ENCODE results near the gene APOD. TPM values are rescaled to one million over a fixed set of nuclear protein-coding genes. Genes with fewer than 3 reads are reported as not detected.
"Not testable (repeated sequence)": the region's sequence is repeated elsewhere in the genome, so short reads cannot be mapped to it uniquely, and the experiment has no call there.

APOD gene
- total RNA-seq, 1 experiment from 2014 or later, result not detected

GRCh38 chr3:195630938-195631495 lies 47.3 kb upstream of the APOD start:
- H3K27ac ChIP-seq (ENCODE audit: insufficient read length, low read depth, low read length); H3K9me3 ChIP-seq (ENCODE audit: control insufficient read depth, low read depth, low read length); H3K56ac ChIP-seq (ENCODE audit: insufficient read length, low read depth, low read length); H3K4me3 Mint-ChIP-seq; H3K9ac ChIP-seq (ENCODE audit: extremely low read depth, insufficient read length, low read length); H4K91ac ChIP-seq (ENCODE audit: insufficient read length, low read depth, low read length); H3K18ac ChIP-seq (ENCODE audit: insufficient read length, low read depth, low read length); H4K5ac ChIP-seq (ENCODE audit: insufficient read length, low read depth, low read length); H2BK120ac ChIP-seq (ENCODE audit: low read depth, low read length, poor library complexity, severe bottlenecking); H2BK20ac ChIP-seq (ENCODE audit: low read depth, low read length, poor library complexity, severe bottlenecking); H4K8ac ChIP-seq (replicated peaks; ENCODE audit: insufficient read length, low read depth, low read length); H4K20me1 ChIP-seq (ENCODE audit: control insufficient read depth, insufficient read depth, insufficient read length); H3K4me1 ChIP-seq (ENCODE audit: insufficient read depth, low read length); H3K27ac Mint-ChIP-seq; H3K27me3 ChIP-seq (ENCODE audit: insufficient read depth, low read length); H3K4ac ChIP-seq (ENCODE audit: low read depth, low read length); H3K9me3 Mint-ChIP-seq; H3K14ac ChIP-seq (ENCODE audit: insufficient read depth, low read length); H2BK12ac ChIP-seq (ENCODE audit: insufficient read length, low read depth, low read length); H2AK5ac ChIP-seq (ENCODE audit: insufficient read length, low read length); H3K4me2 ChIP-seq (ENCODE audit: insufficient read depth, insufficient read length, low read length); H2BK15ac ChIP-seq (ENCODE audit: low read depth, low read length); H3T11ph ChIP-seq (ENCODE audit: low read length); H3K36me3 Mint-ChIP-seq (ENCODE audit: insufficient read depth in 1 of 3, low read depth in 3 of 3); H2AFZ ChIP-seq (ENCODE audit: low read length); H3K23me2 ChIP-seq (ENCODE audit: insufficient read length, low read depth, low read length, poor library complexity, severe bottlenecking); H3K79me2 ChIP-seq (ENCODE audit: insufficient read depth, low read length); H2BK5ac ChIP-seq (ENCODE audit: insufficient read length, low read length); DNase-seq; H3K79me1 ChIP-seq (ENCODE audit: insufficient read depth, low read depth, low read length, poor library complexity, severe bottlenecking); H3K23ac ChIP-seq (ENCODE audit: insufficient read length, low read depth, low read length): not testable (repeated sequence)
- Mint-ChIP-seq H3K27me3 (ENCODE audit: low read depth) (peaks cover 12% of the 10 kb centered on the region), H3K4me1 (peaks cover 17 to 20% of the 10 kb centered on the region in 2 experiments)
- WGBS (ENCODE audit: extremely low coverage, insufficient read length, low lambda C conversion rate), result no CpG with 5 or more reads among the region's 13 CpGs

DNA sequence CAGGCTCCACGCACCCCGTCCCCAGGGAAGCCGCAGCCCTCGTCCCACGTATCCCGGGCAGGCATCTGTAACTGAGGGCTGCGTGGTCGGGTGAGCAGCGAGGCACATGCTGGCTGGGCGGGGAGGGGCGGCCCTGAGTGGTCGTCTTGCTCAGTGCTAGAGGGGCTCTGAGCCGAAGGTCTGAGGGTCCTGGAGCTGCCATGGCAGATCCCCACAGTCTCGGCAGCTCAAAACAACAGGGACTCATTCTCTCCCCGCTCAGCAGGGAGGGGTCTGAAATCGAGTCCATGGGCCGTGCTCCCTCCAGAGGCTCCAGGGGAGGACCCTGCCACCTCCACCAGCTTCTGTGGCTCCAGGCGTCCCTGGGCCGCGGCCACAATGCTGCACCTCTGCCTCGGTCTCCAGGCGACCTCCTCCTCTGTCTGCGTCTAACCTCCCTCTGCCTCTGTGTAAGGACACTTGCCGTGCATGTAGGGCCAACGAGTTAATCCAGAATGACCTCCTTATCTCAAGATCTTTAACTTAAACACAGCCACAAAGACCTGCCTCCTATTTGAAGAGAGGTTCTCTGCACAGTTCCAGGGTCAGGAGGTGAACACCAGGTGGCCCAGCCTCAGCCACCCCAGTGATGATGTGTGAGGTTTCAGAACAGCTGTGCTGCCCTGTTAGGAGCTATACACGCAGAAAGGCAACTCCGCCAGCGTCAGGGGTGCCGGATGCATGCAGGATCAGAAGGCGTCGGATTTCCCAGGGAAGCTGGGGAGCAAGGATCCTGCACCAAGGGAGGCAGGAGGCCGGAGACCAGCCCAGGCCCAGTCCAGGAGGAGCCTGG lies 46.6 kb upstream of the APOD start:
- peaks cover 15% of the 10 kb centered on the region for H3K27me3 Mint-ChIP-seq (ENCODE audit: low read depth)
- H2BK5ac ChIP-seq (ENCODE audit: insufficient read length, low read length), result not testable (repeated sequence)

More for the DNA sequence above, 46.6 kb upstream of the APOD start:
- not testable (repeated sequence) for H3K4ac ChIP-seq (ENCODE audit: low read depth, low read length); H3K9me3 ChIP-seq (ENCODE audit: control insufficient read depth, low read depth, low read length); H2BK15ac ChIP-seq (ENCODE audit: low read depth, low read length); H3K9me3 Mint-ChIP-seq; H3K18ac ChIP-seq (ENCODE audit: insufficient read length, low read depth, low read length); H3K23me2 ChIP-seq (ENCODE audit: insufficient read length, low read depth, low read length, poor library complexity, severe bottlenecking); H3K27ac Mint-ChIP-seq; H3K9ac ChIP-seq (ENCODE audit: extremely low read depth, insufficient read length, low read length); H3K79me1 ChIP-seq (ENCODE audit: insufficient read depth, low read depth, low read length, poor library complexity, severe bottlenecking); H3K23ac ChIP-seq (ENCODE audit: insufficient read length, low read depth, low read length); H4K5ac ChIP-seq (ENCODE audit: insufficient read length, low read depth, low read length); H2BK12ac ChIP-seq (ENCODE audit: insufficient read length, low read depth, low read length); H3K27me3 ChIP-seq (ENCODE audit: insufficient read depth, low read length); H3K56ac ChIP-seq (ENCODE audit: insufficient read length, low read depth, low read length); H4K8ac ChIP-seq (replicated peaks; ENCODE audit: insufficient read length, low read depth, low read length); H3K4me2 ChIP-seq (ENCODE audit: insufficient read depth, insufficient read length, low read length); H3T11ph ChIP-seq (ENCODE audit: low read length); H3K4me3 Mint-ChIP-seq; H3K36me3 Mint-ChIP-seq (ENCODE audit: insufficient read depth in 1 of 3, low read depth in 3 of 3); H3K79me2 ChIP-seq (ENCODE audit: insufficient read depth, low read length); H3K27ac ChIP-seq (ENCODE audit: insufficient read length, low read depth, low read length); H2BK20ac ChIP-seq (ENCODE audit: low read depth, low read length, poor library complexity, severe bottlenecking); DNase-seq; H2AFZ ChIP-seq (ENCODE audit: low read length); H2AK5ac ChIP-seq (ENCODE audit: insufficient read length, low read length); H3K4me1 ChIP-seq (ENCODE audit: insufficient read depth, low read length); H3K14ac ChIP-seq (ENCODE audit: insufficient read depth, low read length); H4K20me1 ChIP-seq (ENCODE audit: control insufficient read depth, insufficient read depth, insufficient read length); H2BK120ac ChIP-seq (ENCODE audit: low read depth, low read length, poor library complexity, severe bottlenecking); H4K91ac ChIP-seq (ENCODE audit: insufficient read length, low read depth, low read length)
- H3K4me1 Mint-ChIP-seq, result peaks cover 17 to 18% of the 10 kb centered on the region in 2 experiments
- no CpG with 5 or more reads among the region's 32 CpGs for WGBS (ENCODE audit: extremely low coverage, insufficient read length, low lambda C conversion rate)
